H9 (cell line): ENCODE data around the gene YDJC. TPM values are rescaled to one million over a fixed set of nuclear protein-coding genes. Genes with fewer than 3 reads are reported as not detected.

Experiments
- DNase-seq: peaks from one replicate; pipeline ENCODE4 v3.0.0-alpha.2; 2017
- H2AFZ ChIP-seq: one replicate; pipeline ENCODE4 v1.6.1; 2013; ENCODE audit warnings: mild to moderate bottlenecking, low read length, control low read depth, moderate library complexity
- H2AK5ac ChIP-seq: 2 replicates; pipeline ENCODE4 v1.6.1; 2013; ENCODE audit warnings: low read length, control low read depth, mixed read lengths; ENCODE audit not compliant: insufficient read length
- H2BK120ac ChIP-seq: one replicate; pipeline ENCODE4 v1.6.1; 2013; ENCODE audit warnings: low read depth, mild to moderate bottlenecking, low read length, control low read depth, inconsistent platforms; ENCODE audit not compliant: poor library complexity, severe bottlenecking
- H2BK12ac ChIP-seq: 2 replicates; pipeline ENCODE4 v1.6.1; 2013; ENCODE audit warnings: low read length, control low read depth, mixed read lengths, low read depth; ENCODE audit not compliant: insufficient read length
- H2BK15ac ChIP-seq: 2 replicates; pipeline ENCODE4 v1.6.1; 2013; ENCODE audit warnings: low read depth, low read length, control low read depth
- H2BK20ac ChIP-seq: one replicate; pipeline ENCODE4 v1.6.1; 2013; ENCODE audit warnings: low read depth, mild to moderate bottlenecking, low read length, control low read depth, inconsistent platforms; ENCODE audit not compliant: poor library complexity, severe bottlenecking
- H2BK5ac ChIP-seq: 2 replicates; pipeline ENCODE4 v1.6.1; 2013; ENCODE audit warnings: low read length, control low read depth, mixed read lengths; ENCODE audit not compliant: insufficient read length
- H3K14ac ChIP-seq: 2 replicates; pipeline ENCODE4 v1.6.1; 2013; ENCODE audit warnings: low read length, control low read depth; ENCODE audit not compliant: insufficient read depth
- H3K18ac ChIP-seq: 2 replicates; pipeline ENCODE4 v1.6.1; 2013; ENCODE audit warnings: low read depth, mild to moderate bottlenecking, mixed read lengths, low read length, control low read depth; ENCODE audit not compliant: insufficient read length
- H3K23ac ChIP-seq: 2 replicates; pipeline ENCODE4 v1.6.1; 2013; ENCODE audit warnings: low read length, control low read depth, mixed read lengths, low read depth; ENCODE audit not compliant: insufficient read length
- H3K23me2 ChIP-seq: 2 replicates; pipeline ENCODE4 v1.6.1; 2013; ENCODE audit warnings: low read depth, mild to moderate bottlenecking, mixed read lengths, low read length, control low read depth; ENCODE audit not compliant: insufficient read length, poor library complexity, severe bottlenecking
- H3K27ac ChIP-seq: 2 replicates; pipeline ENCODE4 v1.5.1; 2013; ENCODE audit warnings: low read length, control low read depth, mixed read lengths, low read depth; ENCODE audit not compliant: insufficient read length
- H3K27me3 ChIP-seq: 2 replicates; pipeline ENCODE4 v1.6.1; 2013; ENCODE audit warnings: low read length, control low read depth, inconsistent platforms; ENCODE audit not compliant: insufficient read depth
- H3K4ac ChIP-seq: 2 replicates; pipeline ENCODE4 v1.6.1; 2013; ENCODE audit warnings: low read depth, mild to moderate bottlenecking, control low read depth, inconsistent platforms, low read length, moderate library complexity
- H3K4me1 ChIP-seq: 2 replicates; pipeline ENCODE4 v1.6.1; 2013; ENCODE audit warnings: low read length, control low read depth, inconsistent platforms; ENCODE audit not compliant: insufficient read depth
- H3K4me2 ChIP-seq: 2 replicates; pipeline ENCODE4 v1.6.1; 2013; ENCODE audit warnings: low read length, control low read depth, mixed read lengths; ENCODE audit not compliant: insufficient read length, insufficient read depth
- H3K56ac ChIP-seq: 2 replicates; pipeline ENCODE4 v1.6.1; 2013; ENCODE audit warnings: low read depth, mild to moderate bottlenecking, mixed read lengths, low read length, control low read depth; ENCODE audit not compliant: insufficient read length
- H3K79me1 ChIP-seq: 2 replicates; pipeline ENCODE4 v1.6.1; 2013; ENCODE audit warnings: low read depth, mild to moderate bottlenecking, moderate library complexity, low read length, control low read depth, inconsistent platforms; ENCODE audit not compliant: insufficient read depth, poor library complexity, severe bottlenecking
- H3K79me2 ChIP-seq: 2 replicates; pipeline ENCODE4 v1.6.1; 2013; ENCODE audit warnings: low read length, control low read depth, inconsistent platforms; ENCODE audit not compliant: insufficient read depth
- H3K9ac ChIP-seq: 2 replicates; pipeline ENCODE4 v1.6.1; 2013; ENCODE audit warnings: low read length, control low read depth, mixed read lengths; ENCODE audit not compliant: insufficient read length; ENCODE audit errors: extremely low read depth
- H3K9me3 ChIP-seq: one replicate; pipeline ENCODE4 v1.6.1; 2013; ENCODE audit warnings: low read depth, low read length, inconsistent platforms; ENCODE audit not compliant: control insufficient read depth
- H3T11ph ChIP-seq: one replicate; pipeline ENCODE4 v1.6.1; 2013; ENCODE audit warnings: mild to moderate bottlenecking, low read length, control low read depth, inconsistent platforms
- H4K20me1 ChIP-seq: one replicate; pipeline ENCODE4 v1.6.1; 2013; ENCODE audit not compliant: control insufficient read depth, insufficient read length, insufficient read depth
- H4K5ac ChIP-seq: 2 replicates; pipeline ENCODE4 v1.6.1; 2013; ENCODE audit warnings: low read depth, mild to moderate bottlenecking, mixed read lengths, low read length, control low read depth; ENCODE audit not compliant: insufficient read length
- H4K8ac ChIP-seq: replicated peaks from 2 replicates; pipeline ENCODE4 v1.6.1; 2013; ENCODE audit warnings: low read length, control low read depth, mixed read lengths, low read depth; ENCODE audit not compliant: insufficient read length
- H4K91ac ChIP-seq: 2 replicates; pipeline ENCODE4 v1.6.1; 2013; ENCODE audit warnings: low read depth, mild to moderate bottlenecking, moderate library complexity, mixed read lengths, low read length, control low read depth; ENCODE audit not compliant: insufficient read length
- H3K27ac Mint-ChIP-seq, 3 experiments: 2 replicates in 2 of 3; 3 replicates in 1 of 3; pipeline ENCODE4 v1.8.0; 2020 to 2021; ENCODE audit warnings: mixed read lengths in 3 of 3, mild to moderate bottlenecking in 1 of 3, moderate library complexity in 1 of 3
- H3K27me3 Mint-ChIP-seq: 2 replicates; pipeline ENCODE4 v1.8.0; 2021; ENCODE audit warnings: low read depth, mild to moderate bottlenecking, moderate library complexity, mixed read lengths
- H3K36me3 Mint-ChIP-seq, 3 experiments: 2 replicates in 2 of 3; 3 replicates in 1 of 3; pipeline ENCODE4 v1.8.0; 2020 to 2021; ENCODE audit warnings: low read depth in 3 of 3, mixed read lengths in 3 of 3; ENCODE audit not compliant: insufficient read depth in 1 of 3
- H3K4me1 Mint-ChIP-seq, 2 experiments: 2 replicates each; pipeline ENCODE4 v1.8.0; 2020; ENCODE audit warnings: mixed read lengths in 2 of 2
- H3K4me3 Mint-ChIP-seq, 2 experiments: 2 replicates in 1 of 2; 3 replicates in 1 of 2; pipeline ENCODE4 v1.8.0; 2020 to 2021; ENCODE audit warnings: mild to moderate bottlenecking in 2 of 2, mixed read lengths in 2 of 2, moderate library complexity in 1 of 2
- H3K9me3 Mint-ChIP-seq, 2 experiments: 2 replicates in 1 of 2; 3 replicates in 1 of 2; pipeline ENCODE4 v1.8.0; 2020; ENCODE audit warnings: mild to moderate bottlenecking in 2 of 2, mixed read lengths in 2 of 2, moderate library complexity in 1 of 2
- CTCF ChIP-seq: fragments of 200-600 bp; sonication (generic); conservative IDR thresholded peaks from 3 replicates; pipeline ENCODE4 v1.8.0; 2021; ENCODE audit warnings: antibody characterized with exemption, mild to moderate bottlenecking
- WGBS: extraction: QIAGEN DNeasy Blood & Tissue Kit; methylation state at CpG from one replicate; pipeline ENCODE4 v1.1.7; 2013; ENCODE audit warnings: missing lambda C conversion rate, low lambda C conversion rate, mixed read lengths; ENCODE audit not compliant: insufficient read length; ENCODE audit errors: extremely low coverage; 5-methylcytosine and 5-hydroxymethylcytosine counted together
- total RNA-seq: library from RNA; stranded (reverse); gene quantifications from 2 replicates; pipeline ENCODE4 v1.2.1, GENCODE V29; 2021

The YDJC gene
- total RNA-seq, 1 experiment from 2014 or later, result 30.2 TPM

GRCh38 chr22:21591695-21592094 is 38.1 kb downstream of the YDJC start:
- Mint-ChIP-seq H3K4me1 (peaks cover 22 to 24% of the 10 kb centered on the region in 2 experiments), H3K27me3 (no peaks in the 10 kb centered on the region), H3K9me3 (no peaks in the 10 kb centered on the region), H3K4me3 (no peak overlapping the region), H3K27ac (peak overlapping the region in 1 of 3 experiments; percentile 92; a peak in 3 of 7 replicates), H3K36me3 (peaks cover 33 to 47% (median 42%) of the 10 kb centered on the region in 3 experiments; a peak in 6 of 7 replicates)
- H3T11ph ChIP-seq, result no peak overlapping the region
- no peaks in the 10 kb centered on the region for H3K23me2 ChIP-seq
- no peak overlapping the region for H3K4ac ChIP-seq
- H3K9me3 ChIP-seq, result no peaks in the 10 kb centered on the region
- H2BK12ac ChIP-seq, result no peak overlapping the region
- H3K27me3 ChIP-seq, result no peaks in the 10 kb centered on the region
- H3K9ac ChIP-seq, result no peak overlapping the region
- H4K91ac ChIP-seq, result no peak overlapping the region
- no peak overlapping the region for H3K27ac ChIP-seq
- no peak overlapping the region for H2BK5ac ChIP-seq
- H3K18ac ChIP-seq, result no peak overlapping the region
- no peak overlapping the region for H2BK15ac ChIP-seq
- H3K4me1 ChIP-seq, result no peaks in the 10 kb centered on the region
- H3K56ac ChIP-seq, result no peak overlapping the region
- H3K4me2 ChIP-seq, result no peak overlapping the region
- no peak overlapping the region for H2AFZ ChIP-seq
- no peak overlapping the region for H4K8ac ChIP-seq
- H3K23ac ChIP-seq, result no peak overlapping the region
- no peak overlapping the region for H2AK5ac ChIP-seq
- no peak overlapping the region for H2BK20ac ChIP-seq
- no peak overlapping the region for H3K14ac ChIP-seq
- peaks cover 45% of the 10 kb centered on the region; the same call in 1 of the 2 replicates for H3K79me2 ChIP-seq
- no CpG with 5 or more reads among the region's 9 CpGs for WGBS
- H3K79me1 ChIP-seq, result peaks cover 11% of the 10 kb centered on the region
- no peak overlapping the region for H2BK120ac ChIP-seq
- DNase-seq, result no peak
- TF ChIP-seq CTCF, result no peak
- H4K5ac ChIP-seq, result no peak overlapping the region
- peaks cover 2% of the 10 kb centered on the region for H4K20me1 ChIP-seq
